Measurements from ENCODE around the gene RUNX1. TPM values are rescaled to one million over a fixed set of nuclear protein-coding genes. Genes with fewer than 3 reads are reported as not detected.

Gene RUNX1
- polyA plus RNA-seq, 3 donors, result 6.2 to 49.7 (median 8.7) TPM

- Histone ChIP-seq H3K4me2 (replicated peaks; ENCODE audit: extremely low read depth, low read length, poor library complexity, severe bottlenecking) (no peak overlapping the region), H2AFZ (ENCODE audit: insufficient read depth, low read depth, low read length, poor library complexity, severe bottlenecking) (no peak overlapping the region), H4K20me1 (ENCODE audit: insufficient read depth, low read length) (peaks cover 100% of the 10 kb centered on the region), H3K27me3 (ENCODE audit: control insufficient read depth in 2 of 2, insufficient read depth in 2 of 2, low read length in 2 of 2) (no peaks in the 10 kb centered on the region), H3K27ac (ENCODE audit: low read depth in 1 of 2, low read length in 2 of 2) (peak overlapping the region in 1 of 2 donors; percentile 2), H3K36me3 (replicated peaks in 1 of 2; ENCODE audit: control insufficient read depth in 1 of 2, insufficient read depth in 2 of 2, low read length in 2 of 2) (peaks cover 2 to 42% of the 10 kb centered on the region in 2 donors), H3K79me2 (ENCODE audit: insufficient read depth, low read length) (peaks cover 98% of the 10 kb centered on the region), H3K9ac (ENCODE audit: insufficient read depth, low read length, poor library complexity, severe bottlenecking) (no peak overlapping the region), H3K9me3 (replicated peaks in 1 of 2; ENCODE audit: control insufficient read depth in 1 of 2, insufficient read depth in 1 of 2, low read length in 2 of 2) (no peaks in the 10 kb centered on the region), H3K4me3 (replicated peaks in 1 of 3; ENCODE audit: low read depth in 2 of 3, low read length in 3 of 3) (no peak overlapping the region), H3K4me1 (ENCODE audit: control insufficient read depth in 1 of 2, insufficient read depth in 2 of 2, low read length in 2 of 2) (peaks cover 27 to 41% of the 10 kb centered on the region in 2 donors)
- WGBS (ENCODE audit: insufficient coverage), result 69% methylated on average over 15 of the region's 16 CpGs
- H3K36me3 Mint-ChIP-seq, result peaks cover 41 to 46% of the 10 kb centered on the region in 2 donors
- H3K4me1 Mint-ChIP-seq, result peaks cover 77% of the 10 kb centered on the region
- peak overlapping the region in 6 of 7 donors; percentile 10 to 76 (median 34) for H3K27ac Mint-ChIP-seq
- H3K4me3 Mint-ChIP-seq, result no peak overlapping the region
- DNase-seq, result peak in 2 of 3 donors; percentile 41 to 51
- intact Hi-C loops (cut with micrococcal nuclease), result loop anchor here in 1 of 2 donors (5.0 kb wide), 2 partner anchors 50 to 80 kb away; no protein-coding TSS in a partner anchor
- no peak for TF ChIP-seq CTCF (IDR thresholded peaks at IDR 0.05)
- peaks cover 0 to 3% (median 0%) of the 10 kb centered on the region in 3 donors for H3K27me3 Mint-ChIP-seq (ENCODE audit: low read depth in 3 of 3)
- H3K9me3 Mint-ChIP-seq, result no peaks in the 10 kb centered on the region
Observed at GRCh38 chr21:34986561-34987500, 62.3 kb downstream of the RUNX1 start.

- H3K4me3 Mint-ChIP-seq, result peak overlapping the region in 1 of 2 donors; percentile 0
- peak overlapping the region in 6 of 7 donors; percentile 2 to 86 (median 36) for H3K27ac Mint-ChIP-seq
- 0% methylated on average over 1 of the region's 3 CpGs for WGBS (ENCODE audit: insufficient coverage)
- H3K9me3 Mint-ChIP-seq, result no peaks in the 10 kb centered on the region
- Histone ChIP-seq H3K36me3 (replicated peaks in 1 of 2; ENCODE audit: control insufficient read depth in 1 of 2, insufficient read depth in 2 of 2, low read length in 2 of 2) (peaks cover 6 to 45% of the 10 kb centered on the region in 2 donors), H3K4me2 (replicated peaks; ENCODE audit: extremely low read depth, low read length, poor library complexity, severe bottlenecking) (no peak overlapping the region), H3K79me2 (ENCODE audit: insufficient read depth, low read length) (peaks cover 98% of the 10 kb centered on the region), H3K27me3 (ENCODE audit: control insufficient read depth in 2 of 2, insufficient read depth in 2 of 2, low read length in 2 of 2) (no peaks in the 10 kb centered on the region), H3K9me3 (replicated peaks in 1 of 2; ENCODE audit: control insufficient read depth in 1 of 2, insufficient read depth in 1 of 2, low read length in 2 of 2) (no peaks in the 10 kb centered on the region), H2AFZ (ENCODE audit: insufficient read depth, low read depth, low read length, poor library complexity, severe bottlenecking) (no peak overlapping the region), H4K20me1 (ENCODE audit: insufficient read depth, low read length) (peaks cover 100% of the 10 kb centered on the region), H3K27ac (ENCODE audit: low read depth in 1 of 2, low read length in 2 of 2) (peak overlapping the region in 1 of 2 donors; percentile 12), H3K9ac (ENCODE audit: insufficient read depth, low read length, poor library complexity, severe bottlenecking) (no peak overlapping the region), H3K4me3 (replicated peaks in 1 of 3; ENCODE audit: low read depth in 2 of 3, low read length in 3 of 3) (no peak overlapping the region), H3K4me1 (ENCODE audit: control insufficient read depth in 1 of 2, insufficient read depth in 2 of 2, low read length in 2 of 2) (peaks cover 27 to 41% of the 10 kb centered on the region in 2 donors)
- peak in 1 of 3 donors; percentile 52 for DNase-seq
- TF ChIP-seq CTCF (IDR thresholded peaks at IDR 0.05), result no peak
- peaks cover 65% of the 10 kb centered on the region for H3K4me1 Mint-ChIP-seq
- peaks cover 24 to 38% of the 10 kb centered on the region in 2 donors for H3K36me3 Mint-ChIP-seq
- peaks cover 0 to 3% (median 0%) of the 10 kb centered on the region in 3 donors for H3K27me3 Mint-ChIP-seq (ENCODE audit: low read depth in 3 of 3)
- intact Hi-C loops (cut with micrococcal nuclease), result loop anchor here in 1 of 2 donors (5.0 kb wide), 3 partner anchors 43 to 77 kb away; no protein-coding TSS in a partner anchor
Observed at GRCh38 chr21:34984356-34985058, 64.6 kb downstream of the RUNX1 start.
